Stimulated activated effector memory CD8-positive, alpha-beta T cell treated with anti-CD3 and anti-CD28 coated beads, Interleukin-12 subunit alpha, Interleukin-12 subunit beta, amount 100 ng/mL, for 72 hours (primary cell): ENCODE results near the gene DGKB.
A peak's percentile ranks its signal among the peaks of the same experiment; 100 is the strongest.

Experiments used
- ATAC-seq: fragments of 150-1000 bp; cut with Tn5 transposase; 2 replicates; pipeline ENCODE4 v1.10.0; 2021
- DNase-seq, 2 donors: peaks; one replicate each; pipeline ENCODE4 v3.0.0; 2021 to 2022; ENCODE audit warnings: low spot score in 2 of 2
- H3K27ac Mint-ChIP-seq: one replicate; pipeline ENCODE4 v1.8.0; 2022; ENCODE audit warnings: mild to moderate bottlenecking, mixed read lengths
- H3K36me3 Mint-ChIP-seq: one replicate; pipeline ENCODE4 v1.8.0; 2022; ENCODE audit warnings: mild to moderate bottlenecking, mixed read lengths
- H3K4me1 Mint-ChIP-seq: one replicate; pipeline ENCODE4 v1.8.0; 2022; ENCODE audit warnings: mixed read lengths
- H3K4me3 Mint-ChIP-seq: one replicate; pipeline ENCODE4 v1.8.0; 2022; ENCODE audit warnings: mild to moderate bottlenecking, mixed read lengths
- H3K9me3 Mint-ChIP-seq: one replicate; pipeline ENCODE4 v1.8.0; 2022; ENCODE audit warnings: mixed read lengths

DGKB gene

GRCh38 chr7:14385074-14385473 lies 517.5 kb downstream of the DGKB start:
- H3K36me3 Mint-ChIP-seq = no peaks in the 10 kb centered on the region
- DNase-seq = no peak
- H3K9me3 Mint-ChIP-seq = no peaks in the 10 kb centered on the region
- no peaks in the 10 kb centered on the region for H3K4me1 Mint-ChIP-seq
- no peak overlapping the region for H3K27ac Mint-ChIP-seq
- no peak overlapping the region for H3K4me3 Mint-ChIP-seq
- ATAC-seq = no peak

GRCh38 chr7:14381936-14382335 lies 520.6 kb downstream of the DGKB start:
- no peaks in the 10 kb centered on the region for H3K36me3 Mint-ChIP-seq
- DNase-seq = no peak
- H3K4me3 Mint-ChIP-seq = no peak overlapping the region
- H3K9me3 Mint-ChIP-seq = no peaks in the 10 kb centered on the region
- no peak for ATAC-seq
- H3K27ac Mint-ChIP-seq = no peak overlapping the region
- H3K4me1 Mint-ChIP-seq = no peaks in the 10 kb centered on the region

DNA sequence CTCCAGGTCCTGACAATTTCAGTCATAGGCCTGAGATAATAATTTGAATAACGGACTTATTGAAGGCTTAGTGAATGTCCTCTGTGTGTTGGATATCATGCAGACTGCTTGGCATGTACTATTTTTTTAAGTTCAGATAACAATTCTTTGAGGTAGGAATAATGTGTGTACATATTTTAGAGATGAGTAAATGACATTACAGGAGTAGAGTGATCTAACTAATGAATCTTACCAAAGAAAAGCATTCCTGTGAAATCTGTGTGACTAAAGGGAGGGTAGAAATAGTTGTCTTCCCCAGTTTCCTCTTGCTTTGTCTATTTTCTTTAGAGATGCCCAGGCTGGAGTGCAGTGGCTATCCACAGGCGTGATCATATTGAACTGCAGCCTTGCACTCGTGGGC lies 521.2 kb downstream of the DGKB start:
- no peak for ATAC-seq
- H3K27ac Mint-ChIP-seq = no peak overlapping the region
- no peaks in the 10 kb centered on the region for H3K4me1 Mint-ChIP-seq
- DNase-seq = no peak
- H3K9me3 Mint-ChIP-seq = no peaks in the 10 kb centered on the region
- no peak overlapping the region for H3K4me3 Mint-ChIP-seq
- no peaks in the 10 kb centered on the region for H3K36me3 Mint-ChIP-seq

GRCh38 chr7:14380881-14381280 lies 521.7 kb downstream of the DGKB start:
- Mint-ChIP-seq H3K9me3 (no peaks in the 10 kb centered on the region), H3K27ac (no peak overlapping the region), H3K4me3 (no peak overlapping the region), H3K36me3 (no peaks in the 10 kb centered on the region), H3K4me1 (no peaks in the 10 kb centered on the region)
- ATAC-seq (no peak), DNase-seq (no peak)

DNA sequence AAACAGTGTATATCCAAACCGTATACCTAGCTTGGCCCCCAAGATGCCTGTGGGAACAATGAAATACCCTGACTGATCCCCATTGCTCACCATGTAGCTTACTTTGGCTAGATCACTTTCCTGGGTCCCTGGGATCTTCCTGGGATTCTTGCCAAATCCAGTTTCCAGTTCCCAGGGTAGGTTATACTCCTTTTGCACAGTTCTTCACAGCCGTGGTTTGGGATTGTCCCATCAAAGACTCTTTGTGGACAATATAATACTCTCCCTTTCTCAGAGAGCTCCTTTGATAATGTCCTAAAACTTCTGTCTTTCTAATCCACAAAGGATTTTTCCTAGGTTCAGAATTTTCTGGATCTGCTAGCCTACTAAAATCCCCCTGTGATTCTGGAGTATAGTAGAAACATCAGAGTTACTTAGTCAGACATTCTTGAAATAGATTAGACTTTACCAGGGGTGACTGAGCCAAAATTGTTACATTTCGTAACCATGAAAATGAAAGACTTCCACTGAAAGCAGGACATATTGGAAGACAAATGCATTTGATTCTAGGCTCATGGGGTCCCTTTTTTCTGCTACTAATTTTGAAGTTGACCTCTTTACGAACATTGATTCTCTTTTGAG lies 524.8 kb downstream of the DGKB start:
- Mint-ChIP-seq H3K4me1 (peaks cover 14% of the 10 kb centered on the region), H3K27ac (no peak overlapping the region), H3K9me3 (no peaks in the 10 kb centered on the region), H3K36me3 (no peaks in the 10 kb centered on the region), H3K4me3 (no peak overlapping the region)
- ATAC-seq = no peak
- DNase-seq = no peak

DNA sequence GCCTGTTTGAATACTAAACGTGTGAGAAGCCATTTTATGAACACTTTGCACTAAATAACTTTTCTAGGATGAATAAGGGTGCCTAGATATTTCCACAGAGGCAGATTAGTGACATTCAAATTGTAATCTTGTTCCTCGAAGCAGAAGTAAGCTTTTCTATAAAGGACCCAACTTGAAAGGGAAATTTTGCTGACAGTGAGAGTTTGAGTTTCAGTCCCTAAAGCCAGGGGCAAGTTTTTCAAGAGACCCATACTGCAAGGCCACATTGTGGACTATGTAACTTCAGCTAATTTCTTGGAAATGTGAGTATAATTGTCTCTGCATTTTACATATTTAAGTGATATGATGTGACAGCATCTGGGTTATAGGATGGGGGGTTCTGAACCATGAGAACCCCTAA lies 525.8 kb downstream of the DGKB start:
- H3K27ac Mint-ChIP-seq = no peak overlapping the region
- no peak for ATAC-seq
- H3K36me3 Mint-ChIP-seq = no peaks in the 10 kb centered on the region
- no peak overlapping the region for H3K4me3 Mint-ChIP-seq
- H3K9me3 Mint-ChIP-seq = no peaks in the 10 kb centered on the region
- no peak for DNase-seq
- peaks cover 14% of the 10 kb centered on the region for H3K4me1 Mint-ChIP-seq

DNA sequence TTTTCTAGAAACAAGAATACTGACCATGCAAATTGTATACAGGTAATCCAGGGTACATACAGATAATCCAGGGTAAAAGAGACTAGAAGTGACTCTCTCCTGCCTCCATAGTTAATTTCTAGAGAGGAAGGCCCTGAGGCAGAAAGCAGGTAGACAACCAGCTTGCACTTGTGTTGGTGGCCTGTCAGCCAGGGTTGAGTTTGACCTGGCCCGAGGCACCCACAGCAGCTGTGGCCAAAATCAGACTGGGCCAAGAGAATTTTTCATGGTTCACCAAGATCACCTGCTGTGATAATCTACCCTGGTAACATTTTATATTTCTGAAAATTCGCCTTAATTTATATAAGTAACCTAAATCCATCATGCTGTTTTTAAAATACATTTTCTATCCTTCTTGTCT lies 526.6 kb downstream of the DGKB start:
- H3K36me3 Mint-ChIP-seq = no peaks in the 10 kb centered on the region

DNA sequence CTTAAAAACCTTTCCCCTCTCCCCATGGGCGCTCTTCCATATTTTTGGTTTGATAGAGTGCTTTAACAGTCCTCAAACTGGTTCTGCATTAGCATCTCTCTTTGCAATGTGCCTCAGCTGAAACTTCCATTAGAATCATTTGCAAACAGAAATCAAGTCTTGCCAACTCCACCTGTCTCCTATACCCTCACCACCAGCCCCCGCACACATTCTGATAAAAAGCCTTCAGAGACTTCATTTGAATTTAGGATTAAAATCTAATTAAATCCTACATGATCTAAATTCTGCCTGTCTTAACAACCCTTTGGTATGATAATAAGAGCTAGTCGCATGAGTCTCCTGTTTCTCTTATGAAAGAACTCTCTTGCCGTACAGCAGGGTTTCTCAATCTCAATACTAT lies 528.2 kb downstream of the DGKB start:
- no peak for DNase-seq
- Mint-ChIP-seq H3K27ac (no peak overlapping the region), H3K36me3 (no peaks in the 10 kb centered on the region), H3K4me1 (peaks cover 14% of the 10 kb centered on the region), H3K4me3 (no peak overlapping the region), H3K9me3 (no peaks in the 10 kb centered on the region)
- ATAC-seq = no peak

More for the DNA sequence above, 526.6 kb downstream of the DGKB start:
- DNase-seq (no peak), ATAC-seq (no peak)
- Mint-ChIP-seq H3K4me3 (peak overlapping the region; percentile 13), H3K9me3 (no peaks in the 10 kb centered on the region), H3K4me1 (peaks cover 14% of the 10 kb centered on the region), H3K27ac (no peak overlapping the region)

- Mint-ChIP-seq H3K4me1 (no peaks in the 10 kb centered on the region), H3K4me3 (no peak overlapping the region), H3K9me3 (no peaks in the 10 kb centered on the region), H3K27ac (no peak overlapping the region), H3K36me3 (no peaks in the 10 kb centered on the region)
- ATAC-seq (no peak), DNase-seq (no peak)
These were observed 534.3 kb downstream of the DGKB start for GRCh38 chr7:14368285-14368684.

DNA sequence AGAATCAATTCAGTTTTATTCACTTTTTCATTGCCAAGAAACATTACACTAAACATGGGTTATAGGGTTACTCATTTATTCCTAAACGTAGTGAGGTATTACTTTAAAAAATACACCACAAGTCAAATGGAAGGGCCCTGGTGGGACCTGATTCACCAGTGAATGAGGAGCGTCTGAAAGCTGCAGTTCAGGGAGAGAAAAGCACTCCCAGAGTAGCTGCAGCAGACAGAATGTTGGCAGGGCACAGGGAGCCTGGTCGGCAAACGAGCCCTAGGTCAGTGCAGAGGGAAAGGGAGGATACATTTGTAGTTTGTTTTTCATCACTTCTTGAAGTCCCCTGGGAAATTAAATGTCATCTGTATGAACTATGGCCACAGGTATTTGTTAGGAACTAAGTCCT lies 551.4 kb downstream of the DGKB start:
- no peak overlapping the region for H3K27ac Mint-ChIP-seq

GRCh38 chr7:14341200-14341775 lies 561.3 kb downstream of the DGKB start:
- H3K4me1 Mint-ChIP-seq = no peaks in the 10 kb centered on the region
- ATAC-seq = no peak

More for the DNA sequence above, 551.4 kb downstream of the DGKB start:
- Mint-ChIP-seq H3K4me1 (no peaks in the 10 kb centered on the region), H3K9me3 (no peaks in the 10 kb centered on the region), H3K36me3 (no peaks in the 10 kb centered on the region), H3K4me3 (no peak overlapping the region)
- DNase-seq = no peak
- ATAC-seq = no peak

GRCh38 chr7:14340393-14341074 lies 562.0 kb downstream of the DGKB start:
- no peaks in the 10 kb centered on the region for H3K9me3 Mint-ChIP-seq
- no peak overlapping the region for H3K4me3 Mint-ChIP-seq
- no peak overlapping the region for H3K27ac Mint-ChIP-seq
- ATAC-seq (peak; percentile 67), DNase-seq (no peak)
- H3K36me3 Mint-ChIP-seq = no peaks in the 10 kb centered on the region
- no peaks in the 10 kb centered on the region for H3K4me1 Mint-ChIP-seq

More at GRCh38 chr7:14341200-14341775, 561.3 kb downstream of the DGKB start:
- H3K4me3 Mint-ChIP-seq = no peak overlapping the region
- no peak for DNase-seq
- no peaks in the 10 kb centered on the region for H3K36me3 Mint-ChIP-seq
- no peaks in the 10 kb centered on the region for H3K9me3 Mint-ChIP-seq
- H3K27ac Mint-ChIP-seq = no peak overlapping the region

- no peaks in the 10 kb centered on the region for H3K4me1 Mint-ChIP-seq
- no peak overlapping the region for H3K27ac Mint-ChIP-seq
- H3K4me3 Mint-ChIP-seq = no peak overlapping the region
- no peak for DNase-seq
- no peaks in the 10 kb centered on the region for H3K9me3 Mint-ChIP-seq
- ATAC-seq = no peak
- H3K36me3 Mint-ChIP-seq = no peaks in the 10 kb centered on the region
These were observed 562.7 kb downstream of the DGKB start for GRCh38 chr7:14339861-14340260.

- no peaks in the 10 kb centered on the region for H3K4me1 Mint-ChIP-seq
- no peak overlapping the region for H3K27ac Mint-ChIP-seq
- no peaks in the 10 kb centered on the region for H3K36me3 Mint-ChIP-seq
- DNase-seq (no peak), ATAC-seq (no peak)
- no peak overlapping the region for H3K4me3 Mint-ChIP-seq
- H3K9me3 Mint-ChIP-seq = no peaks in the 10 kb centered on the region
These were observed 566.3 kb downstream of the DGKB start for GRCh38 chr7:14336256-14336655.

DNA sequence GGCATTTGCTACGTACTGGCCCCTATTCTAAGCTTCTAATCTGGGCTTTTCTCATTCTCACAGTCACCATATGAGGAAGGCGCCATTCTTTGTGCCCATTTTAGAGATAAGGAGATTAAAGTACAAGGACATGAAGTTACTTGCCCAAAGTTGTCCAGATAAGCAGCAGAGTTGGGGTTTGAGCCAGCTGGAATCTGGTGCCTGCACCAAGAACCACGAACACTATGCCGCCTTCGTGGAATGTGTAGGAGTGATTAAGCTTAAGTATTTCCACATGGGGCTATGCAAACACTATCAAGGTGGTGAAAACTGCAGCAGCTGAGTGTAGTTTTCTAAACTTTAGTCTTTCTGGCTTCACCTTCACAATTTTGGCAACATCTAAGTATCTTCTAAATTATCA lies 570.4 kb downstream of the DGKB start:
- no peak for DNase-seq
- Mint-ChIP-seq H3K36me3 (no peaks in the 10 kb centered on the region), H3K4me3 (no peak overlapping the region), H3K4me1 (no peaks in the 10 kb centered on the region), H3K27ac (no peak overlapping the region), H3K9me3 (no peaks in the 10 kb centered on the region)
- no peak for ATAC-seq

DNA sequence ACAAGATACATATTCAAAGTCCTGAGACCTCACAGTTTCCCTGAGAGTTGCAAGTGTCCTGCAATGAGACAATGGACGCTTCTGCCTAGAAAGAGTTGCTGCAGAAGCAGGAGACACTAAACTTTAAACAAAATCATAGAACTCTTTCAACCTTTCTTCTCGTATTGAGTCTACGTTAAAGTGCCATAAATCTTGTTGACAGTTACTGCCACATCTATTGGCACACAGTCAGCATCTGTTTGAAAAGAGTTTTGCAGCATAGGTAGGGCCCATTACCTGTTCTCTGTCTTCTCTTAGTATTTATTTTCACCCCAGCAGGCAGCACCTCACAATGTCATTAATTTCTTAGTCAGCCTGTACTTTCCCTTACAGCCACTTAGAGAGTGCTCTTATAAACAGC lies 577.8 kb downstream of the DGKB start:
- H3K27ac Mint-ChIP-seq = no peak overlapping the region
- peaks cover 2% of the 10 kb centered on the region for H3K9me3 Mint-ChIP-seq
- no peak overlapping the region for H3K4me3 Mint-ChIP-seq
- no peak for ATAC-seq
- H3K36me3 Mint-ChIP-seq = no peaks in the 10 kb centered on the region
- DNase-seq = no peak
- no peaks in the 10 kb centered on the region for H3K4me1 Mint-ChIP-seq
